Measurements from ENCODE around the gene MOCS1.

Gene MOCS1

DNA sequence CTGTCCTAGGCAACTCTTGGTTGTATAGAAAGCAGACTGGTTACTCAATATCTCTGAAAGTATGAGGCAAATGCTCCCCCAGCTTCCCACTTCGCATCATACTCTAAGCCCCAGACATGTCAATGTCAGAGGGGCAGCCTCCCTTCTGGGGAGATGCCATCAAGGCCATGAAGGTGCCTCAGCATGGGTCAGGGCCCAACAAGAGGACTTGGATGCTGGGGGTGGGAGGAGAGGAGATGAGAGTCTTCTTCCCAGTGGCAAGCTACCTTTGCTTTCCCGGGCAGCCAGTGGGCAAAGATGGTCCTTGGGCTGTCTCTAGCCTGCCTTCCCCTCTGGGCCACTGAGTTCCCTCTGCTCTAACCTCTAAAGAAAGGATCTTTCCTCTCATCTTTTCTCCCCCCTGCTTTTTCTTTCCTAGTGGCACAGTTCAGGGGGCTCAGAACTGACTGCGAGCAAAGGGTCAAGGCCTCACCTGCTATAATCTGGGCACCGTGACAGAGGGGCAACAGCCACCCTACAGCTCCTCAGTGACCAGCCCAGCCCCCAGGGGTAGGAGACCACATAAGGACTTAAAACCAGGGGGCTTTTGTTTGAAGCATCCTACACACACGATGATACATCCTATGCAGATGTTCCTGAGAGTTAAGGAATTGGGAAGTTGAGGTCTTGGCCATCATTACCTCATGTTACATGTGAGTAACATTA, 26.2 kb downstream of the MOCS1 start:
- TF ChIP-seq, protein P1, sequence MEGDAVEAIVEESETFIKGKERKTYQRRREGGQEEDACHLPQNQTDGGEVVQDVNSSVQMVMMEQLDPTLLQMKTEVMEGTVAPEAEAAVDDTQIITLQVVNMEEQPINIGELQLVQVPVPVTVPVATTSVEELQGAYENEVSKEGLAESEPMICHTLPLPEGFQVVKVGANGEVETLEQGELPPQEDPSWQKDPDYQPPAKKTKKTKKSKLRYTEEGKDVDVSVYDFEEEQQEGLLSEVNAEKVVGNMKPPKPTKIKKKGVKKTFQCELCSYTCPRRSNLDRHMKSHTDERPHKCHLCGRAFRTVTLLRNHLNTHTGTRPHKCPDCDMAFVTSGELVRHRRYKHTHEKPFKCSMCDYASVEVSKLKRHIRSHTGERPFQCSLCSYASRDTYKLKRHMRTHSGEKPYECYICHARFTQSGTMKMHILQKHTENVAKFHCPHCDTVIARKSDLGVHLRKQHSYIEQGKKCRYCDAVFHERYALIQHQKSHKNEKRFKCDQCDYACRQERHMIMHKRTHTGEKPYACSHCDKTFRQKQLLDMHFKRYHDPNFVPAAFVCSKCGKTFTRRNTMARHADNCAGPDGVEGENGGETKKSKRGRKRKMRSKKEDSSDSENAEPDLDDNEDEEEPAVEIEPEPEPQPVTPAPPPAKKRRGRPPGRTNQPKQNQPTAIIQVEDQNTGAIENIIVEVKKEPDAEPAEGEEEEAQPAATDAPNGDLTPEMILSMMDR (IDR thresholded peaks at IDR 0.05; ENCODE audit: low read depth, low read length, missing control alignments), result no peak
- no peak overlapping the region for H3K4me3 ChIP-seq (ENCODE audit: low read depth, low read length)
- DNase-seq (ENCODE audit: low read depth), result no peak

DNA sequence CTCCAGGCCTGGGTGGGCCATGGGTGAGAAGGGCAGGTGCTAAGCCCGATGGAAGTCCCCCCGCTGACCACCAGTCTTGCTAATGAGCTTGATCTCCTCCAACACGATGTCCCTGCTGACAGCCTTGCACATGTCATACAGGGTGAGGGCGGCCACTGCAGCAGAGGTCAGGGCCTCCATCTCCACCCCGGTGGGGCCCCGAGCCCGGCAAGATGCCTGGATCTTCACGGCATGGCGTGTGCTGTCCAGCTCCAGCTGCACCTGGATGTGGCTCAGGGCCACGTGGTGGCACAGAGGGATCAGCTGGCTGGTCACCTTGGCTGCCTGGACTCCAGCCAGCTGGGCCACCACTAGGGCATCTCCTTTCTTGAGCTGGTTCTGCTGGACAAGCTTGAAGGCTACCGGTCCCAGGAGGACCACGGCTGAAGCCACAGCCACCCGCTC, 27.9 kb downstream of the MOCS1 start:
- TF ChIP-seq, protein P1 (IDR thresholded peaks at IDR 0.05; ENCODE audit: low read depth, low read length, missing control alignments), result no peak
- H3K4me3 ChIP-seq (ENCODE audit: low read depth, low read length), result no peak overlapping the region
- no peak for DNase-seq (ENCODE audit: low read depth)

DNA sequence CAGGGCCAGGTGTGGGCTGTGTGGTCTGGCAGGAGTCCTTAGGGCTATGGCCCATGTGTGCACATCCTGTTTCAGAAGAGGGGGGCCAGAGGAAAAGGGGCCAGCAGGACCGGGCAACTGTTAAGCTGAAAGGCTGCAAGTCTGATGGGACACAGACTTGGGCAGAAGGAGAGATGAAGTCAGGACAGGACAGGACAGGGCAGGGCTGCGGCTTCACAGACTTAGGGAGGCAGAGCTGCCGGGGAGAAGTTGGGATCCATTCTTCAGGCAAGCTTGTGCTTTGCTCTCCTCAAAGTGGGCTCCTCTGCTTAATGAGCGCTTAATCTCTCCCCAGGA, 28.7 kb downstream of the MOCS1 start:
- DNase-seq (ENCODE audit: low read depth), result no peak
- TF ChIP-seq, protein P1 (IDR thresholded peaks at IDR 0.05; ENCODE audit: low read depth, low read length, missing control alignments), result no peak
- H3K4me3 ChIP-seq (ENCODE audit: low read depth, low read length), result no peak overlapping the region

DNA sequence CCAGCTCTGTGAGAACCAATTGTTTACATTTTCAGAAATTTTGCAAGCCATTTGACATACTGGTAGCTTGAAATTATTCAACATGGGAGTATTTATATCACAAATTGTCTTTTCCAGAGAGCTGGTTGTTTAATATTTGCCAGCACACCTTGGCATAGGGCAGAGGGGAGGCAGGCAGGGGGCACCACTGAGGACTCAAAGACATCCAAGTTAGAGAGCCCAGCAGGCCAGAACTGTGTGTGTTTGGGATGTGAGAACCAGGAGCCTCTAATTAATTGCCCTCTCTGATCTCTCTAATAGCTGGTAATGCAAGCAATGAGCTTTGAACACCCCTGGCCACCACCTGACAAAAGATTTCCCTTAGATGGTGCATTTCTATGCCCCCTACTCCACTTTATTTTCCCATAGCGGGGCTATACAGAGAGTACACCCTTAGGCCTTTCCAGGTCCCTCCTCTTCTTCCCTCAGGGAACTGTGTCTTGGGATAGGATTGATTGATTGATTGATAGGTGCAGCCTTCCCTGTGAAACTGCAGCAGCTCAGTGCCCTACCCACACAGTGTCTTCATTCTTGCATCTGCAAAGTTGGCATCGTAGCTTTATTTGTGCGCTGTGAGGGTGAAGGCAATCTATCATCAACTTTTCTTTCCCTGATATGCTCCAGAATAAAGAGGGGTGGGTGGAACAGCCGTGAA, 29.2 kb downstream of the MOCS1 start:
- TF ChIP-seq, protein P1 (IDR thresholded peaks at IDR 0.05; ENCODE audit: low read depth, low read length, missing control alignments), result no peak
- DNase-seq (ENCODE audit: low read depth), result no peak
- H3K4me3 ChIP-seq (ENCODE audit: low read depth, low read length), result no peak overlapping the region

DNA sequence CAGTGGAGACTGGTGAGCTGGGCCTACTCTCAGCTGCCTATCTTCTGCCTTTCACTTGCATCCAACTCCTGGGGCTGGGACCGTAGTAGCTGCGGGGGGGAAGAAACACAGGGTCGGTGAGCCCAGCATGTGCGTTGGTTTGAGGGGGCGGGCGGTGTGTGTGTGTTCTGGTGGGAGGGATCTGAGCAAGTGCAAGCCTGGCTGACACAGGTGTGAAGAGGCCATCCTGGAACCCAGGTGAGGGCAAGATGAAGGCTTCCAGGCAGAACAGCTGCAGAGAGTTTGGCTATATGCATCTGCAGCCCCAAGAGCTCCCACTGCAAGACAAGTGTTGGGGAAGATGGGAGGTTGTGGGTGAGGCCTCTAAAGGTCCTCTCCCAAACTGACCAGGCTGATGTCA, 30.6 kb downstream of the MOCS1 start:
- DNase-seq (ENCODE audit: low read depth), result no peak
- H3K4me3 ChIP-seq (ENCODE audit: low read depth, low read length), result no peak overlapping the region
- TF ChIP-seq, protein P1 (IDR thresholded peaks at IDR 0.05; ENCODE audit: low read depth, low read length, missing control alignments), result no peak

DNA sequence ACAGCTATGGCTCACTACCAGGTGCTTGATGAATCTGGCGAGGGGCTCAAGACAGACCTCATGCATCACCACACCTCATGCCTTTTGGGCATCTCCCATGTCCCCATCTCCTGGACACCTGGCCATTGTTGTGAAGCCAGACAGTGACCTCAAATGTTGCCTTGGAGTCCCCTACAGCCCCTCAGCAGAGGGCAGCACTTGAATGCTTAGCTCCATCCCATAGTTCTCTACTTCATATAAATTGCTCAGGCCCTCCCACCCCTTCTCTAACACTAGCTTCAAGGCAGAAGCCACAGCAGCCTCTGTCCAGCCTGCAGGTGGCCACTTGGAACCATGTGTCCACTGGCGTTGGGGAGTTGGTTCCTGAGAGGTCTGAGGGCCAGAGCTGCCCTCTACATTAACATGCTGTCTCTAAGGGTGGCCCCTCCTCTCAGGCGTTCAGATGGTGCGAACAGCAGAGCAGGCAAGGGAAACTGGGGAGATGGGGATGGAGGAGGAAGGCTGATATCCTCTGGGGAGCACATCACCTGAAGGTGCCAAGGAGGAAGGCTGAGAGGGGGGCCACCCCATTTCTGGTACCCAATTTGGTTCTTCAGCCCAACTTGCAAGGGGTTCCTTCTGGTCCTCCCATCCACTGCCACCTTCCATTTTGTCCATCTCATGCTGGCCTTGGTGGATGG, 31.3 kb downstream of the MOCS1 start:
- H3K4me3 ChIP-seq (ENCODE audit: low read depth, low read length), result no peak overlapping the region
- DNase-seq (ENCODE audit: low read depth), result no peak
- TF ChIP-seq, protein P1 (IDR thresholded peaks at IDR 0.05; ENCODE audit: low read depth, low read length, missing control alignments), result no peak

Data from GM12864 (cell line).